ENCODE results near the gene HSPA4.
A peak's percentile ranks its signal among the peaks of the same experiment; 100 is the strongest.
"Not testable (repeated sequence)": the region's sequence is repeated elsewhere in the genome, so short reads cannot be mapped to it uniquely, and the experiment has no call there.

HSPA4 gene

DNA sequence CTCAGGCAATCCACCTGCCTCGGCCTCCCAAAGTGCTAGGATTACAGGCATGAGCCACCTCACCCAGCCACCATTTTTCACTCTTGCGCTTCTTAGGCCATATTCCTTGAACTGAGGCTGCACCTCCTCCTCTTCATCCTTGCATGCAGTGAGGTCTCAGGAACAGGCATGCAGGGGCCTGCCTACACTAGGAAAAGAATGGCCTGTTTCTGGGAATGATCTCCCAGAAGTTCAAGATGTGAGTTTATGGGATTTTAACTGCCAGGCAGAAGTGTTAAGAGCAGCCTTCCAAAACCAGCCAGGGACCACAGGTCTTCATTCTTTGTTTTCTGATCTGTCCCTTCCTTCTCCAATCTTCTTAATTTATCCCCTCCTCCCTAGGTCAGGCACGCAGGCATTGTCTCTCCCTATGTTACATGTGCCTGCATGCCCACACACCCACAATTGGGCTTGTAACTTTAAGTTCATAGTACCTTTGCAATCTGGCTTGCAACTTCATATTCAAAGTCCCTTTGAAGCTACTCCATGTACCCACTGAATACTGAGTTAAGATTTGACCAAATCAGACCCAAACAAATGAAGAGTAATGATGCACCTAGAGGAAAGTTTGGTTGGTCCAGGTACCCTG, 10.5 kb upstream of the HSPA4 start:
- TF ChIP-seq, protein P1, sequence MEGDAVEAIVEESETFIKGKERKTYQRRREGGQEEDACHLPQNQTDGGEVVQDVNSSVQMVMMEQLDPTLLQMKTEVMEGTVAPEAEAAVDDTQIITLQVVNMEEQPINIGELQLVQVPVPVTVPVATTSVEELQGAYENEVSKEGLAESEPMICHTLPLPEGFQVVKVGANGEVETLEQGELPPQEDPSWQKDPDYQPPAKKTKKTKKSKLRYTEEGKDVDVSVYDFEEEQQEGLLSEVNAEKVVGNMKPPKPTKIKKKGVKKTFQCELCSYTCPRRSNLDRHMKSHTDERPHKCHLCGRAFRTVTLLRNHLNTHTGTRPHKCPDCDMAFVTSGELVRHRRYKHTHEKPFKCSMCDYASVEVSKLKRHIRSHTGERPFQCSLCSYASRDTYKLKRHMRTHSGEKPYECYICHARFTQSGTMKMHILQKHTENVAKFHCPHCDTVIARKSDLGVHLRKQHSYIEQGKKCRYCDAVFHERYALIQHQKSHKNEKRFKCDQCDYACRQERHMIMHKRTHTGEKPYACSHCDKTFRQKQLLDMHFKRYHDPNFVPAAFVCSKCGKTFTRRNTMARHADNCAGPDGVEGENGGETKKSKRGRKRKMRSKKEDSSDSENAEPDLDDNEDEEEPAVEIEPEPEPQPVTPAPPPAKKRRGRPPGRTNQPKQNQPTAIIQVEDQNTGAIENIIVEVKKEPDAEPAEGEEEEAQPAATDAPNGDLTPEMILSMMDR (IDR thresholded peaks at IDR 0.05; ENCODE audit: low read length, missing control alignments), result no peak
- H3K4me3 ChIP-seq (replicated peaks; ENCODE audit: low read depth, low read length), result no peak overlapping the region
- DNase-seq (ENCODE audit: low read depth), result no peak

- TF ChIP-seq, protein P1 (IDR thresholded peaks at IDR 0.05; ENCODE audit: low read length, missing control alignments), result no peak
- peak; percentile 45 for DNase-seq (ENCODE audit: low read depth)
- H3K4me3 ChIP-seq (replicated peaks; ENCODE audit: low read depth, low read length), result no peak overlapping the region
These were observed 9.9 kb upstream of the HSPA4 start for GRCh38 chr5:133041910-133042309.

DNA sequence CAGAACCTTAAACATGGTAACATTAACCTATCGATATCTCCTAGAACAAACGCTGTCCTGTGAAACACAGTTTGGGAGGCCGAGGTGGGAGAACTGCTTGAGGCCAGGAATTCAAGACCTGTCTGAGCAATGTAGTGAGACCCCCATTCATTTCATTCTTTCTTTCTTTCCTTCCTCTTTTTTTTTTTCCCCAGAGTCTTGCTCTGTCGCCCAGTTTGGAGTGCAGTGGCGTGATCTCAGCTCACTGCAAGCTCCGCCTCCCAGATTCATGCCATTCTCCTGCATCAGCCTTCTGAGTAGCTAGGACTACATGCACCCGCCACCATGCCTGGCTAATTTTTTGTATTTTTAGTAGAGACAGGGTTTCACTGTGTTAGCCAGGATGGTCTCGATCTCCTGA, 5.3 kb upstream of the HSPA4 start:
- DNase-seq (ENCODE audit: low read depth); H3K4me3 ChIP-seq (replicated peaks; ENCODE audit: low read depth, low read length): not testable (repeated sequence)

GRCh38 chr5:133047404-133047803, 4.4 kb upstream of the HSPA4 start:
- no peak for DNase-seq (ENCODE audit: low read depth)
- TF ChIP-seq, protein P1 (IDR thresholded peaks at IDR 0.05; ENCODE audit: low read length, missing control alignments), result no peak
- no peak overlapping the region for H3K4me3 ChIP-seq (replicated peaks; ENCODE audit: low read depth, low read length)

GRCh38 chr5:133048993-133049725, 2.7 kb upstream of the HSPA4 start:
- TF ChIP-seq, protein P1 (IDR thresholded peaks at IDR 0.05; ENCODE audit: low read length, missing control alignments), result no peak
- no peak overlapping the region for H3K4me3 ChIP-seq (replicated peaks; ENCODE audit: low read depth, low read length)
- DNase-seq (ENCODE audit: low read depth), result peak; percentile 32

DNA sequence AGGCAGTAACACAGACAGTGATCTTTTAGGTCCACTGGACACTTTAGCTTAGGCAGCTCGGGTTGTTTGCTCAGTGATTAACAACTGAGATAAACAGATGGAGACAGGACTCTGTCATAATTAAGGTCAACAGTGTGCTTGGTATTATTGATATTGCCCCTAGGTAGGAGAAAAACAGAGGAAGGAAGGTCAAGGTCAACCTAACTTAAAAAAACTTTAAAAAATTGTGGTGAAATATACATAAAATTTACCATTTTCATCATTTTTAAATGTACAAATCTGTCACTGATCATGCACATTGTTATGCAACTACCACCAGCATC, 2.1 kb upstream of the HSPA4 start:
- TF ChIP-seq, protein P1 (IDR thresholded peaks at IDR 0.05; ENCODE audit: low read length, missing control alignments), result no peak
- no peak overlapping the region for H3K4me3 ChIP-seq (replicated peaks; ENCODE audit: low read depth, low read length)
- DNase-seq (ENCODE audit: low read depth), result no peak

- TF ChIP-seq, protein P1 (IDR thresholded peaks at IDR 0.05; ENCODE audit: low read length, missing control alignments), result no peak
- no peak for DNase-seq (ENCODE audit: low read depth)
- H3K4me3 ChIP-seq (replicated peaks; ENCODE audit: low read depth, low read length), result peak overlapping the region; percentile 99
These were observed 1.3 kb upstream of the HSPA4 start for GRCh38 chr5:133050521-133050920.

All from fibroblast of pulmonary artery (primary cell).